Measurements from ENCODE around the gene CD52.
"Not testable (repeated sequence)": the region's sequence is repeated elsewhere in the genome, so short reads cannot be mapped to it uniquely, and the experiment has no call there.

The CD52 gene

DNA sequence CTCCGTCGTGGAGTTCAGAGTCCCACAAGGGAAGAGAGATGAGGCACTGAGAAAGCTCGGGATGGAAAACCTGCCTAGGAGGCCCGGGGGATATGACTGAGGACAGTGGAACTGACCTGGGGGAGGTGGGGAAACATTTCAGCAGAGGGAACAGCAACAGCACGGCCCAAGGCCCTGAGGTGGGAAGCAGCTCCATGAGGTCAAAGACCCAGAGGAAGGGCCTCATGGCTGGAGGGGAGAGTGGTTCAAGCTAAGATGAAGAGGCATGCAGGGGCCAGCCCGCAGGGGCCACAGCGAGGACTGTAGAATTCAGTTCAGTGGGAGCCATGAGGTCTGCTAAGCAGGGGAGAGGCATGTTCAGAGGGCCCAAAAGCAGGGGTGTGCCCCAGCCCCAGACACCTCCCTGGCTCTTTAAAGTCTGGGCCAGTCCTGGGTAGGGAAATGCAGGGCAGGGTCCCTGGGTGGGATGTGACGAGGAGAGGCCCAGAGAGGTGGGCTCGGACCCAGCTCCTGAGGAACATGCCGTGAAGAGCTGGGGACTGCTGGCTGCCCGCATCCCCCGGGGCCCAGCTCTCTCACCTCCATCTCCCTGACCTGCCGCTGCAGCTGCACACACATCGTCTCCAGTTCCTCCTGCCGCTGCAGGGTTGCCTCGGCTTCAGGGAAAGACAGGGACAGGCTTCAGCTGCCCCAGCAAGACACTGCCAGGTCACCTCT is 21.3 kb upstream of the CD52 start:
- in situ Hi-C loops (cut with MboI; ENCODE audit: low pct_unique_long_range_greater_than_20kb, low sequenced_read_pairs), result no loop called here

DNA sequence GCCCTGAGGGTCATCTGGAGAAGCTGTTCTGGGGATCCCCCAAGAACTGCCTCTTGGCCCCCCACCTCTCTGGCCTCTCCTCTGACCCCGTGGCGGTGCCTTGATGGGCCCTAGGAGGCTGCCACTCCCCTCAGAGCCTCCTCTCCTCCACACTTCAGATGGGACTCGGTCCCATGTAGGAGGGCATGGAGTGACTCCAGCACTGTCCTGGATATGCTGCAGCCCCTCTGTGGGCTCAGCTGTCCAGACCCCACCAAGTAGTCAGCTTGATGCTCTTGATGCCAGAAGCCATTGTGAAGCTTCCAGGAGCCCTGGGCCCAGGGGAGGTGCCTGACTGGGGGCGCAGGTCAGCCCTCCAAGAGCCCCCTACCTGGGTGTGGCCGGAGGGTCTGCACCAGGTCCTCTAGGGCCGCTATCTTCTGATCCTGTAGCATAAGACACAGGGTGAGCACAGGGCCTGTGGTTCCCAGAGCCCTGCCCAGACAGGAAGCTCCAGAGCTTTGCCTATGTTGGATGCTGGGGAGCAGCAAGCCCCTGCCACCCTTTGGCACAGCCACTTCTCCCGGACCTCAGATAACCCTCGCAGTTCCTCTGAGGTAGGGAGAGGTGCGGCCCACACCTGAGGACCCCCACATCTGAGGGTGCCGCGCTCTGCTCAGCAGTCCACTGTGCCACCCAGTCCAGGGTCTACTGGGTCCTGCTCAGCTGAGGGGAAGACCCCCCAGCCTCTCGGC is 20.5 kb upstream of the CD52 start:
- in situ Hi-C loops (cut with MboI; ENCODE audit: low pct_unique_long_range_greater_than_20kb, low sequenced_read_pairs), result no loop called here
- DNase-seq, result no peak

More for the DNA sequence above, 21.3 kb upstream of the CD52 start:
- no peak for DNase-seq

DNA sequence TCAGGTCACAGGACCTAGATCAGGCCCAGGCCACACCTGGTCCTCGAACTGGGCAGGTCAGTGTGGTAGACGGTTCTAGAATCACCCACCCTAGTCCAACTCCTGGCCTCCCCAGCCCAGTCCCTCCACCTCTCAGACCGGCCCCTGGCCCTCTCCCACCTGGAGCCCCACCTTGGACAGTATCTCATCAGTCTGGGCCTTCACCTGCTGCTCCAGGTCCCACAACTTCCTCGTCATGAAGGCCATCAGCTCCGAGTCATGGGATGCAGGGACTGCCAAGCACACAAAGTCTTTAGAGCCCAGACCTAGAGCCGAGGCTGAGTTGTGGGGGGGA is 20.0 kb upstream of the CD52 start:
- DNase-seq, result no peak
- in situ Hi-C loops (cut with MboI; ENCODE audit: low pct_unique_long_range_greater_than_20kb, low sequenced_read_pairs), result no loop called here

DNA sequence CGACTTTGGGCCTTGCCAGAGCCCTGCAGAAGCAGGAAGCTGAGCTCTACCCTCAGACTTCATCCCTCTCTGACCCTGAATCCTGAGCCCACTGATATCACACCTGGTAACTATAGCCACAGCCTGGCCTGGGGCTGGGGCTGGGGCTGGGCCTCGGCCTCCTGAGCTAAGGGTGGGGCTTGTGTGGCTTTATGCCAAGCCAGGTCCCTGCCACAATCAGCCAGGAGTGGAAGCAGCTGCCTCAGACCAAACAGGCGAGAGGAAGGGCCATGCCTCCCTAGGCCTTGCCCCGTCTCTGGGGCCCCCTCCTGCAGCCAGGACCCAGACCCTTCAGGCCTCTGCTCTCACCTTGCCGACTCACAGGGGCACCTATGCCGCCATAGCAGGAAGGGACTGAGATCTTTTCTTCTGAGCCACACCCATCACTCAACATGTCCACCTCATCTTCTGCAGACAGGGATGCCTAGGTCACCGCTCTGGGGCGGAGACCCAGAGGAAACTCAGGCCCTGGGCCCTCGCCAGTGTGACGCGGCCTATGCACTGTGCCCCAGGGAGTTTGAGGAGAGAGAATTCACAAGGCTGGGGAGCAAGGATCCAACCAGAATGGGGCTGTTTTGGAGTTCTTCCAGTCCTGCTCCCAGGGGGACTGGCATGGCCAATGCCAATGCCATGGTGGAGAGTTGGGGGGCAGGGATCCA is 17.0 kb upstream of the CD52 start:
- in situ Hi-C loops (cut with MboI; ENCODE audit: low pct_unique_long_range_greater_than_20kb, low sequenced_read_pairs), result no loop called here

DNA sequence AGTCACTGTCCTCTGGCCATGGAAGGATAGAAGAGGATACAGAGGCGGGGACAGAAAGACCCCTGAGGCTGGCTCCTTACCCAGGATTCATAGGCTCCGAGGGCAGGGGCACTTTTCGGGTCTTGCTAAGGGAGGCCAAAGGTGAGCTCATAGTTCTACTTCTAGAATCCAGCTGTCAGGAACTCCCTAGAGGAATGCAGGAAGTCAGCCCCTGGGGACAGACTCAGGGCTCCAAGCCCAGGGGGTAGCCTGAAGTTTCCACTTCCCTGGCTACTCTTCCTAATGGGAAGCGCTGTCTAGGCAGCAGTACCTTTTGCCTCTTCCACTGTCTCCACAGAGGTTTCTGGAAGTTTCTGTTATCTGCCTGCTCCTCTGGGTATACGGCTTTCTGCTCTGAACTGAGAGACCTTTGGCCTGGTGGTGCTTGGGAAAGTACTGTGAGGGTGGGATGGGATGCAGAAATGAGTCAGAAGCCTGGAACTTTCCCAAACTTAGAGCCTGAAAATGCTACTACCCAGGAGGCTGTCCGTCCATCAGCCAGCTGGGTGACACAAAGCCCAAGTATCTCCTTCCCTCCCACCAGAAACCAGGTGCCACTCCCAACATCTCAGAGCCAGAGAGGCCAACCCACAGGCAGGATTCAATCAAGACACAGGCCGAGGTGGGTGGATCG is 14.9 kb upstream of the CD52 start:
- no peak for DNase-seq
- in situ Hi-C loops (cut with MboI; ENCODE audit: low pct_unique_long_range_greater_than_20kb, low sequenced_read_pairs), result no loop called here

More for the DNA sequence above, 17.0 kb upstream of the CD52 start:
- DNase-seq, result no peak

DNA sequence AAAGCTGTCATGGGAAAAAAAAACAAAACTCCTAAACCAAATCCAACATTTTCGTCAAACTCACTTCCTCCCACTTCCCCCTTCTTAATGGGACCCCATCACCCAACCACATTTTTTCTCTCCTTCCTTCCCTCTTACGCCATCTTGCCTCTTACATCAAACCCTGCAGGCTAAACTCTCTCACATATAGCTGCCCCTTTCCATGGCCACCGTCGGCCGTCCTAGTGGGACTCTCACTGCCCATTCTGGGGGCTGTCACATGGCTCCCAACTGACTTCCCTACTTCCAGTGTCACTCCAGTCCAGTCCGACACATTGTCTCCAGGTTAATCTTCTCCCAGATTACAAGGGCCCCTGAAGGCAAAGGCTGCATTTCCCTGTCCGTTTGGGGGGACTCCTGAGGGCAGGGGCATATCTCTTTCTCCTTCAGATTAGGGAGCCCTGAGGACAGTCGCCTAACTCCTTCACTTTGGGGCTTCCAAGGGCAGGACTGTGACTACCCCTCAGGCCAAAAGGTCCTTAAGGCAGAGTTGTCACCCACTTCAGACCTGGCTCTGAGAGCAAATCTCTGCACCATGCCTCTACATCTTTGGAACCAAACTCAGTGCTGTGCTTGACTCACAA is 12.0 kb upstream of the CD52 start:
- peak; percentile 64 for DNase-seq
- in situ Hi-C loops (cut with MboI; ENCODE audit: low pct_unique_long_range_greater_than_20kb, low sequenced_read_pairs), result no loop called here

DNA sequence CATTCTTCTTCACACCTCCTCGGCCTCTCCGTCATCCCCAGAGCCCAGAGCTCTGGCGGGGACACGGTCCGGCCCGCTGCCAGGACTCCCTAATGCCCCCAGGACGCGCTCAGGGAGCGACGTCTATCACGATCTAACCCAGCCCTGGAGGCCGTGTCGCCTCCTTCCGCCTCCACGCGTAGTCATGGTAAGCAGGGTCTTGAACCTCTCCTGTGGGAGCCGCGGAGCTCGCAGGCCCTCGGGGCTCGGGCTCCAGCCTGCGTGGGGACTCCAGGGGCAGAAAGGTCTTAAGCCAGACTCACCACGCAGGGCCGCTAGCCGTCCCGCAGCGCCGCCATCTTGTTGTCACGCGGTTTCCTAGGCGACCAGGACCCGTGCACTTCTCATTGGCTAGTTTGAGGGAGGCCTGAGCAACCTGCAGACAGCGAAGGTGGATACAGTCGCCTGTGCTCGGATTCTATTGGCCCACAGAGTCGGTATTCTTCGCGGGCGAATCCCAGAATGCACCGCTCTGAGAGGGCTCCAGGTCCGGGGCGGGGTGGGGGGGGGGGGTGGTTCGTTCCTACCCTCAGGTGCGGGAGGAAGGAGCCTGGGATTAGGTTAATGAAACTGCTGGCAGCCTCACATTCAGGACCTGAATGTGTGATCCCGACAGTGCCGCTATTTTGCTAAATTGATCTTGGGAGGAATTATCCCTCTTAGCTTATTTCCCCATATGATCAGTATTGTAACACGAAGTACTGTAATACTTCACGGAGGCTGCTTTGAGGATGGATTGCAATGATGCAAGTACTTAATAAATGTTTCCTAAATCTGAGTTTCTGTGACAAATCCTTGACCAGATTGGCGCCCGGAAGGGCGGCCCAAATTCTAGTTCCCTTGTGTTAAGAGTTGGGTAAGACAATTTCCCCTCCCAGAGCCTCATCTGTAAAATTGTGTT is 11.2 kb upstream of the CD52 start, which contains the start of gene UBXN11:
TSS of gene UBXN11 (minus strand) at position 347 of the 940 bp plus-strand sequence. CDS start 3,753 bp downstream, outside the sequence.
- peak; percentile 95 for DNase-seq
- in situ Hi-C loops (cut with MboI; ENCODE audit: low pct_unique_long_range_greater_than_20kb, low sequenced_read_pairs), result no loop called here

DNA sequence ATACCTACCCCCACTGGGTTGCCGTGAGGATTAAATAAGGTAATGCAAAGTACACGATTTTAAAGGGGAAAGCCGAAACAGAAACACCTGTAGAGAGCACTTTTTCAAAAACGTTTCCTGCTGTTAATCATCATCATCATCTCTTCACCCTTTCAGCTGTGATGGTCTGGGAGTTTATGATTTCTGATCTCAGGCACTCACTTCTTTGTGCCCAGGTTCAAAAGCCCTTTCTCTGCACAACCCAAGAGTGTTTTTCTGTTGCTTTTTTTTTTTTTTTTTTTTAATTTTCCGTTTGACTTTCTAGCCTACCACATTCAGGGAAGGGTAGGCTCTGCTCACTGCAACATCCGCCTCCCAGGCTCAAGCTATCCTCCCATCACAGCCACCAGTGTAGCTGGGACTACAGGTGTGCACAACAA is 10.4 kb upstream of the CD52 start:
- in situ Hi-C loops (cut with MboI; ENCODE audit: low pct_unique_long_range_greater_than_20kb, low sequenced_read_pairs), result no loop called here
- DNase-seq, result no peak

DNA sequence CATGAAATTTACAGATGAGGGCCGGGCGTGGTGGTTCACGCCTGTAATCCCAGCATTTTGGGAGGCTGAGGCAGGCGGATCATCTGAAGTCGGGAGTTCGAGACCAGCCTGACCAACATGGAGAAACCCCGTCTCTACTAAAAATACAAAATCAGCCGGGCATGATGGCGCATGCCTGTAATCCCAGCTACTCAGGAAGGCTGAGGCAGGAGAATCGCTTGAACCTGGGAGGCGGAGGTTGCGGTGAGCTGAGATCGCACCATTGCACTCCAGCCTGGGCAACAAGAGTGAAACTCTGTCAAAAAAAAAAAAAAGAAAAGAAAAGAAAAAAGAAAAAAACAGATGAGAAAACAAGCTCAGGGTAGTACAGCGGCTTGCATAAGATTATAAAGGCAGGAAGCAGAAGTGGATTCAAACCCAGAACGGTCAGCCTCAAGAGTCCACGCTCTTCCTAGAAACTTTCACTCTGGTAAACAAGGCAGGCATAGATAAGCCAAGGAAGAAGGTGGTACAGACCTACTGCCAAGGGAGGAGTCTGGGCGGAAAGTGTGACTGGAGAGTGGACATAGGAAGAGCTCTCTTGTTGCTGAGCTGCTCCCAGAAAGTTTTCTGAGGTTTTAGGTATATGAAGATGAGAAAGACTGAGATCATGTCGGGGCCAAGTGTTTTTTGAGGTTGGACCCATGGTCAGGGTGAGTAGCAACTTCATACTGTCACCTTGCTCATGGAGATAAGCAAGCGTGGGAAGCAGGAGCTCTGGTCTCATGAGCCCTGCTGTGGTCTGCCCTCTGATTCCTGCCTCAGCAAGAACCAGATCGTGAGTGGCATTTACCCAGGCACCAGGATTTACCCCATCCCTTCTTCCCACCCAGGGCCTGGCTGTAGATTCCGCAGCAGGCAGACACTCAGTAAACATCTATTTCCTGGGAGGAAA is 9.5 kb upstream of the CD52 start:
- DNase-seq, result peak; percentile 57
- in situ Hi-C loops (cut with MboI; ENCODE audit: low pct_unique_long_range_greater_than_20kb, low sequenced_read_pairs), result not testable (repeated sequence)

DNA sequence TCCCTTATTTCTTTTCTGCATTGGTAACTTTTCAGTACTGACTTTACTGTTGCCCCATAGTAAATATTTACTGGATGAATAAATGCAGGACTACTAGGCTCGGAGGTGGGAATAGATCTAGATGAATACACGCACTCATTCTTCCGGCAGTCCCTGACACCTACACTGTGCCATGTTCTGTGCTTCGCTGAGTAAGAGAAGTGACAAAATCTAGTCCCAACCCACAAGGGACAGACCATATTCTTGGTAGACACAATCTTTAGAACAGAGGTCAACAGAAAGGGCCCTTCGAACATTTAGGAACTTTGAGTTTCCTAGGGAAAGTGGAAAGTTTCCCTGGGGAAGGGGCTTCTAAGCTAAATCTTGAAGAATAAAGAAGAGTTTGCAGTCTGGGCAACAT is 3.3 kb upstream of the CD52 start:
- in situ Hi-C loops (cut with MboI; ENCODE audit: low pct_unique_long_range_greater_than_20kb, low sequenced_read_pairs), result no loop called here
- DNase-seq, result no peak

DNA sequence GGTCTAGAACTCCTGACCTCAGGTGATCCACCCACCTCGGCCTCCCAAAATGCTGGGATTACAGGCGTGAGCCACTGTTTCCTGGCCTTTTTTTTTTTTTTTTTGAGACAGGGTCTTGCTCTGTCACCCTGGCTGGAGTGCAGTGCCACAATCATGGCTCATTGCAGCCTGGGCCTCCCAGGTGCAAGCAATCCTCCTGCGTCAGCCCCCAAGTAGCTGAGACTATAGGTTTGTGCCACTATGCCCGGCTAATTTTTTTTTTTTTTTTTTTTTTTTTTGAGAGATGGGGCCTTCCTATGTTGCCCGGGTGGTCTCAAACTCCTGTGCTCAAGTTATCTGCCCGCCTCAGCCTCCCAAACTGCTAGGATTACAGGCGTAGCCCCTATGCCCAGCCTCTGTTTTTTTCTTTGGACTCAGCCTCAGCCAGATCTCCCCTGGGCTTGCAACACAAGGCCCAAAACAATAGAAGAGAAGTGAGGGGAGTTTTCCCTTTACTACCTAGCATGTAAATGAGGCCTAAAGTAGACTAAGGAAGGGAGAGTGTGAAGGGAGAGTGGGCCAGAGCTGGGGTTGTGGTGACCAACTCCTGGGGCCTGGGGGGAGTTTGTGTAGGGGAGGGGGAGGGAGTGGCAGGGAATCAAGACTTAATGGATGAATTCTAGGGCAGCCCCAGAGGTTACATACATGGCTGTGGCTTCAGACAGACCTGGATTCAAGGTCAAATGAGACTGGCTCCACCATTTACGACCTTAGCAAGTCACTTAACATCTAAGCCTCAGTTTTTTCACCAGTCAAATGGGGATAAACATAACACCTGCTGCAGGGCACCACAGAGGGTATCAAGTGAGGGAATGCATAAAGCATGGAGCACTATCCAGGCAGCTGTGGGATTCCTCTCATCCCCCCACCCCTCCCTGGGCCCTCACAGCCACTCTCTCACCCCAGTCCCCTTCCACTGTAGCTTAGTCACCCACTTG is 1.6 kb upstream of the CD52 start:
- in situ Hi-C loops (cut with MboI; ENCODE audit: low pct_unique_long_range_greater_than_20kb, low sequenced_read_pairs), result no loop called here
- no peak for DNase-seq

DNA sequence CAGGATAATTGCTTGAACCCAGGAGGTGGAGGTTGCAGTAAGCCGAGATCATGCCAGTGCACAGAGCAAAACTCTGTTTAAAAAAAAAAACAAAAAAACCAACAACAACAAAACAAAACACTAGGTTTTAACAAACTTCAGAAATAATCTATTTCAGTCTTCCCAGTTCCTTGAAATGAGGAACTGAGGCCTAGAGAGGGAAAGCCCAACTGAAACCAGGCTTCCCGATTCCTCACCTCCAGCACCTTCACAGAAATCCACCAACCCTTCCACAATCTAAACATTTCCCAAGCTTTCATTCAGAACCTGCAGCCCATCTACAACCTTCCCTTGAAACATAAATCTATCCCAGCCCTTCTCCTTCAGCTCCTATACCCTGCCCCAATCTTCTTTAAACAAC is 612 bp upstream of the CD52 start:
- peak; percentile 35 for DNase-seq
- in situ Hi-C loops (cut with MboI; ENCODE audit: low pct_unique_long_range_greater_than_20kb, low sequenced_read_pairs), result no loop called here

DNA sequence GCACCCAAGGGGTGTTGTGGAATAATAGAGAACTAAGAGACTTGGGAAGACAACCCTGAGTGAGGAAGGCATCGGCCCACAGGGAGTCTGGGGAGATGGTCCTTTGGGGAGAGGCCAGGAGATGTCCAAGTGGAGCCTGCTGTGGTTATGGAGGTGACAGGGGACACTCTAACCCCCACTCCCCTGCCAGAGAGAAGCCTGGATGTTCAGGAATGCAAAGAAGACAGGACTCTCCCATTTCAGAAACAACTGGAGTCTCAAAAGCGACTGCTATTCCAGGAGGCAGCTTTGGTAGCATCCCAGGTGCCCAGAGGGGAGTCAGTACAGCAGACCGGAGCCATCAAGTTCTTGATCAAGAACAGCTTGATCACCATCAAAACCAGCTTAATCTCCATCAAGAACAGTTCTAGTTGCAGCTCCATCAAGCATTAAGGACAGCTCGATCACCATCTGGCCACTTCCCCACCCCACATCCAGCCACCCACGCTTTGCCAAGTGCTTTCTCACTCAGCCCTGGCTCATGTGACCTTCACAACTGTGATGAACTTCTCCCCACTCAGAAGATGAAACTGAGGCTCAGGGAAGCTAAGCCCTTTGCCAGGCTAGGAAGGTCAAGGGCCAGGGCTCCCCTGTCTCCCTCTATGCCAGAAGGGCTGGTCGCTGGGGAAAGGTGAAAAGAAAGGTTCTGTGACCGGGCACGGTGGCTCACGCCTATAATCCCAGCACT is 743 bp downstream of the CD52 start:
- DNase-seq, result peak; percentile 33
- in situ Hi-C loops (cut with MboI; ENCODE audit: low pct_unique_long_range_greater_than_20kb, low sequenced_read_pairs), result no loop called here

DNA sequence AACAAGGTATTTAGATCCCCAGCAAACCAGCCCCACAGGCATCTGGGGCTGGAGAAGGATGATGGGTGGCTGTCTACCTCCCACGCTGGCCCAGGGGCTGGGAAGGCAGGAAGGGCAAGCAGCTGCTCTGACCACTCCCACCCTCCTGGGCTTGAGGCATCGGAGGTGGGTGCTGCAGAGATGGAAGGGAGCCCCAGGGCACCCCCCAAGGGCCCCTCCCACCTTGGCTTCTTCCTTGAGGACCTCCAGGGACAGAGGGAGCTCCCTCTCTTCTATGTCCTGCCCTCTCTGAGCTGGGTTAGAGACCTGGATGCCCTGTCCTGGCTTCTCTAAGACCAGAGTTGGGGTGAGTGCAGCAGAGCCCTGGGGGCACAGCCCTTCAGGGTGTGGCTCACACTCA is 3.1 kb downstream of the CD52 start:
- in situ Hi-C loops (cut with MboI; ENCODE audit: low pct_unique_long_range_greater_than_20kb, low sequenced_read_pairs), result no loop called here
- no peak for DNase-seq

DNA sequence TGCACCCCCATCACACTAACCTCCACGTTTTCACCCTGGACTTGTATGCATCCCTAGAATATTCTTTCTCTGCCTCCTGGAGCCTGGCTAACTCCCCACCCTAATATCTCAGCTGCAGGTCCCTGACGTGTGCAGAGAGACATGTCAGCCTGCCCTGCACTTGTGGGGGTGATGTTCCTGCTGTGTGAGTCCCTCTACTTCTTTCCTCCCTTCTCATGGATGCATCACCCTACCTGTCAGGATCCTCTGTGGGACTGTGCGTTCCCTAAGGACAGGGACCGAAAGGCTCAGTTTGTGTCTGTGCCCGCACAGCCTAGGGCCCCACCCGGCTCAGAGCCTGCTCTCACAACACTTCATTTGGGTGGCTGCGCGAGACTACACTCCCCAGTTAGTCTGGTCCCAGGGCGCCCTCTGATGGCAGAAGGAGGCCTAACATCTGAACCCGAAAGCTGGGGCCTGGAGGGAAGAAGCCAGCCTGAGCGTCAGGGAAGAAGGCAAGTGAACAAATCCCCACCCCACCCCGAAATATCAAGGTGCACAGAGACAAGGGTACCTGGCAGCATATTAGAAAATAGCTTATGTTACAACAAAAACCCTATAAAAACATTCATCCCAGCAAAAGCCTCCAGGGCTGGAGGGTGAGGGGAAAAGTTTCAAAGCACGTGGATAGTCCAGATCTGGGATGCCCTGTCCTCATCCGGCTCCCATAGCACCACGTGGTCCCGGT is 3.7 kb downstream of the CD52 start:
- in situ Hi-C loops (cut with MboI; ENCODE audit: low pct_unique_long_range_greater_than_20kb, low sequenced_read_pairs), result no loop called here
- DNase-seq, result peak; percentile 93
